WTC11 (cell line): ENCODE data around the gene VEZF1.

ENCODE experiments used
- ATF1 ChIP-seq: sonication (generic); formaldehyde crosslinking; IDR thresholded peaks from 2 replicates; pipeline ENCODE4 v1.8.1; 2023; ENCODE audit warnings: mild to moderate bottlenecking, moderate library complexity, missing genetic modification reagents
- CREB1 ChIP-seq: sonication (generic); formaldehyde crosslinking; IDR thresholded peaks from 2 replicates; pipeline ENCODE4 v1.8.0; 2023; ENCODE audit warnings: mild to moderate bottlenecking, missing genetic modification reagents
- JUN ChIP-seq: sonication (generic); formaldehyde crosslinking; IDR thresholded peaks from 2 replicates; pipeline ENCODE4 v1.8.0; 2023; ENCODE audit warnings: mild to moderate bottlenecking, missing genetic modification reagents
- NR2C2 ChIP-seq: sonication (generic); formaldehyde crosslinking; IDR thresholded peaks from 2 replicates; pipeline ENCODE4 v1.8.0; 2022; ENCODE audit warnings: mild to moderate bottlenecking, missing genetic modification reagents
- TCF7 ChIP-seq: sonication (generic); formaldehyde crosslinking; IDR thresholded peaks from 2 replicates; pipeline ENCODE4 v1.8.0; 2022; ENCODE audit warnings: mild to moderate bottlenecking, low read depth, missing genetic modification reagents, moderate library complexity
- ZNF121 ChIP-seq: sonication (generic); formaldehyde crosslinking; IDR thresholded peaks from 2 replicates; pipeline ENCODE4 v1.8.0; 2023; ENCODE audit warnings: missing genetic modification reagents
- TF ChIP-seq, protein P1 (sequence below): fragments of 200-600 bp; IDR thresholded peaks from 2 replicates; pipeline ENCODE4 v1.8.0; 2022; ENCODE audit warnings: antibody characterized with exemption
- TF ChIP-seq, protein P2 (sequence below): sonication (generic); formaldehyde crosslinking; IDR thresholded peaks from 2 replicates; pipeline ENCODE4 v1.8.1; 2023; ENCODE audit warnings: mild to moderate bottlenecking, missing genetic modification reagents, moderate library complexity
- TF ChIP-seq, protein P3 (sequence below): sonication (generic); formaldehyde crosslinking; IDR thresholded peaks from 2 replicates; pipeline ENCODE4 v1.8.1; 2022; ENCODE audit warnings: low read depth, mild to moderate bottlenecking, moderate library complexity, missing genetic modification reagents, borderline replicate concordance

DNA sequence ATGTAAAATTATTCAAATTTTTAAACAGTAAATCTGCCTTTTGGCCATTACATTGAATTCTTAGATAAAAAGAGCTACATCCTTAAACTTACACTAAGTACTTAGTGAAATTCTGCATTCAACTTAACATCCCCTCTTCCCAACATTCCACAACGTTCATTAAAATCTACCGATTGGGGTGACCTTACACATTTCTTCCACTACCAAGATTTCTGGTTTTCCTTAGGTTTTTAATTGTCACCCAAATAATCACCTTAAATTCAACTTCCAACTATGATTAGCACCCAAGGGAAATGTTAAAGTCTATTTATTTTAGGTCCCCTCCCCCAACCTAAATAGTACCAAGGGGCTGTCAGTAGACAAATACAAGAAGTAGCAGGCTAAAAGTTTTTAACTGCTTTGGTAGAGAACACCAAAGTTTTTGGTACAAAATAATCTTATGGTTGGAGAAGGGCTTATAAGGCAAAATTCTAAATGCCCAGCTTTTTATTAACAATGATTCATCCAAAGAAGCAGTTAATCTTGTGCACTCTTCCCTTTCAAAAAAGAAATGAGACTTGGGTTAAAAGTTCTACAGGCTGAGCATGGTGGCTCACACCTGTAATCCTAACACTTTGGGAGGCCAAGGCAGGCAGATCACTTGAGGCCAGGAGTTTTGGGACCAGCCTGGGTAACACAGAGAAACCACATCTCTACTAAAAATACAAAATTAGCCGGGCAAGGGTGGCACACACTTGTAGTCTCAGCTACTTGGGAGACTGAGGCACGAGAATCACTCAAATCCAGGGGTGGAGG lies 14.3 kb upstream of the VEZF1 start:
- no peak for TF ChIP-seq CREB1 (CRISPR knock-in tag)
- TF ChIP-seq, protein P1, sequence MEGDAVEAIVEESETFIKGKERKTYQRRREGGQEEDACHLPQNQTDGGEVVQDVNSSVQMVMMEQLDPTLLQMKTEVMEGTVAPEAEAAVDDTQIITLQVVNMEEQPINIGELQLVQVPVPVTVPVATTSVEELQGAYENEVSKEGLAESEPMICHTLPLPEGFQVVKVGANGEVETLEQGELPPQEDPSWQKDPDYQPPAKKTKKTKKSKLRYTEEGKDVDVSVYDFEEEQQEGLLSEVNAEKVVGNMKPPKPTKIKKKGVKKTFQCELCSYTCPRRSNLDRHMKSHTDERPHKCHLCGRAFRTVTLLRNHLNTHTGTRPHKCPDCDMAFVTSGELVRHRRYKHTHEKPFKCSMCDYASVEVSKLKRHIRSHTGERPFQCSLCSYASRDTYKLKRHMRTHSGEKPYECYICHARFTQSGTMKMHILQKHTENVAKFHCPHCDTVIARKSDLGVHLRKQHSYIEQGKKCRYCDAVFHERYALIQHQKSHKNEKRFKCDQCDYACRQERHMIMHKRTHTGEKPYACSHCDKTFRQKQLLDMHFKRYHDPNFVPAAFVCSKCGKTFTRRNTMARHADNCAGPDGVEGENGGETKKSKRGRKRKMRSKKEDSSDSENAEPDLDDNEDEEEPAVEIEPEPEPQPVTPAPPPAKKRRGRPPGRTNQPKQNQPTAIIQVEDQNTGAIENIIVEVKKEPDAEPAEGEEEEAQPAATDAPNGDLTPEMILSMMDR: no peak
- no peak for TF ChIP-seq ATF1 (CRISPR knock-in tag)
- TF ChIP-seq JUN (CRISPR knock-in tag): no peak
- TF ChIP-seq NR2C2 (CRISPR knock-in tag): no peak
- TF ChIP-seq, protein P2, sequence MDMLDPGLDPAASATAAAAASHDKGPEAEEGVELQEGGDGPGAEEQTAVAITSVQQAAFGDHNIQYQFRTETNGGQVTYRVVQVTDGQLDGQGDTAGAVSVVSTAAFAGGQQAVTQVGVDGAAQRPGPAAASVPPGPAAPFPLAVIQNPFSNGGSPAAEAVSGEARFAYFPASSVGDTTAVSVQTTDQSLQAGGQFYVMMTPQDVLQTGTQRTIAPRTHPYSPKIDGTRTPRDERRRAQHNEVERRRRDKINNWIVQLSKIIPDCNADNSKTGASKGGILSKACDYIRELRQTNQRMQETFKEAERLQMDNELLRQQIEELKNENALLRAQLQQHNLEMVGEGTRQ: no peak
- TF ChIP-seq, protein P3, sequence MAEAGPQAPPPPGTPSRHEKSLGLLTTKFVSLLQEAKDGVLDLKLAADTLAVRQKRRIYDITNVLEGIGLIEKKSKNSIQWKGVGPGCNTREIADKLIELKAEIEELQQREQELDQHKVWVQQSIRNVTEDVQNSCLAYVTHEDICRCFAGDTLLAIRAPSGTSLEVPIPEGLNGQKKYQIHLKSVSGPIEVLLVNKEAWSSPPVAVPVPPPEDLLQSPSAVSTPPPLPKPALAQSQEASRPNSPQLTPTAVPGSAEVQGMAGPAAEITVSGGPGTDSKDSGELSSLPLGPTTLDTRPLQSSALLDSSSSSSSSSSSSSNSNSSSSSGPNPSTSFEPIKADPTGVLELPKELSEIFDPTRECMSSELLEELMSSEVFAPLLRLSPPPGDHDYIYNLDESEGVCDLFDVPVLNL (CRISPR knock-in tag): no peak
- no peak for TF ChIP-seq ZNF121
- no peak for TF ChIP-seq TCF7 (CRISPR knock-in tag)
